Measurements from ENCODE around the gene AKR1A1. TPM values are rescaled to one million over a fixed set of nuclear protein-coding genes. Genes with fewer than 3 reads are reported as not detected.

The AKR1A1 gene
- total RNA-seq, 2 donors from 2014 or later: 35.3 to 130 TPM

DNA sequence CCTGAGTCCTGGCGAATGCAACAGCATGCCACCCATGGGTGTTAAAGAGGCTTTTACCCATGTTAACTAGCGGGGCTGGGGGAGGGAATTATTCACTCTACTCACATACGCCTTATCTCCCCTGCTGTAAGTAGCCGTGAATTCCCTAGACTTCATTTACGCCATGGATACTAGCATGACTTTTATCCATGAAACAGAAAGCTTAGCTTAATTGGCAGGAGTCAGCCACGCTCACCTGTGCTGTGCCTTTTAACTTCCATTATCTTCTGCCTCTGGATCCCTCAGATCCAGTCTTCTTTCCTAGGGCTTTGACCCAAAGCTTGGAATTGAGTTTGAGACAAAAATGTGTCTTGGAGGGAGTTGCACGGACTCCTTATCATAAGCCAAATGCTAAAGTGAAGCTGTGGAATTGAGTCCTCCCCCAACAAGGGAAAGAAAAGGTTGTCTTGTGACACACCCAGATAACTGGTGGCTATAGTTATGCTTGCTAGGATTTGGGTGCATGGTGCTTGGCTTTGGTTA, 23.5 kb downstream of the AKR1A1 start:
- TF ChIP-seq, protein P1, sequence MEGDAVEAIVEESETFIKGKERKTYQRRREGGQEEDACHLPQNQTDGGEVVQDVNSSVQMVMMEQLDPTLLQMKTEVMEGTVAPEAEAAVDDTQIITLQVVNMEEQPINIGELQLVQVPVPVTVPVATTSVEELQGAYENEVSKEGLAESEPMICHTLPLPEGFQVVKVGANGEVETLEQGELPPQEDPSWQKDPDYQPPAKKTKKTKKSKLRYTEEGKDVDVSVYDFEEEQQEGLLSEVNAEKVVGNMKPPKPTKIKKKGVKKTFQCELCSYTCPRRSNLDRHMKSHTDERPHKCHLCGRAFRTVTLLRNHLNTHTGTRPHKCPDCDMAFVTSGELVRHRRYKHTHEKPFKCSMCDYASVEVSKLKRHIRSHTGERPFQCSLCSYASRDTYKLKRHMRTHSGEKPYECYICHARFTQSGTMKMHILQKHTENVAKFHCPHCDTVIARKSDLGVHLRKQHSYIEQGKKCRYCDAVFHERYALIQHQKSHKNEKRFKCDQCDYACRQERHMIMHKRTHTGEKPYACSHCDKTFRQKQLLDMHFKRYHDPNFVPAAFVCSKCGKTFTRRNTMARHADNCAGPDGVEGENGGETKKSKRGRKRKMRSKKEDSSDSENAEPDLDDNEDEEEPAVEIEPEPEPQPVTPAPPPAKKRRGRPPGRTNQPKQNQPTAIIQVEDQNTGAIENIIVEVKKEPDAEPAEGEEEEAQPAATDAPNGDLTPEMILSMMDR (IDR thresholded peaks at IDR 0.05): no peak
- no peak for DNase-seq (ENCODE audit: low spot score)
- ATAC-seq (ENCODE audit: insufficient number of reproducible peaks, low FRiP score, low read depth): no peak
- H3K27ac ChIP-seq: no peak overlapping the region
- no peaks in the 10 kb centered on the region for H3K27me3 ChIP-seq (replicated peaks; ENCODE audit: insufficient read depth)
- H3K36me3 ChIP-seq: peaks cover 7% of the 10 kb centered on the region
- H3K9me3 ChIP-seq: no peaks in the 10 kb centered on the region
- no peaks in the 10 kb centered on the region for H3K4me1 ChIP-seq (ENCODE audit: control insufficient read depth in 1 of 2, low read depth in 2 of 2)
- no peak overlapping the region for H3K4me3 ChIP-seq

DNA sequence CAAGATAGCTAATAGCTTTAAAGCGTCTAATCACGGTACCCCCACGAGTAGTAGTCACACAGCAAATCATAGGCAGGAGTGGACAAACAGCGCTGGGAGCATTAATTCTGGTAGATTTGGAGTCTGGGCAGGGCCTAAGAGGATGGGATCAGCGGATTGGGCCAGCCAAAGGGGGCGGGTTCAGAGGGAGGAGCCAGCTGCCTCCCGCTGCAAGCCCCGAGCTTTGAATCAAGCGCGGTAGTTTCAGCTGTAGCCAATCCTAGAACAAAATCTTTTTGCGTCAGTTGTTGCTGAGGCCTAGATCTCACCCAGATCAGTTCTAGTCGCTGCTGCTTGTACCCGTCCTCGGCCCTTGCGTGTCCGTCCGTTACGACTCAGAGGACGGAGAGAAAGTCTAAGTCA, 32.6 kb downstream of the AKR1A1 start:
- TF ChIP-seq, protein P1 (IDR thresholded peaks at IDR 0.05): no peak
- Histone ChIP-seq H3K27me3 (replicated peaks; ENCODE audit: insufficient read depth) (no peaks in the 10 kb centered on the region), H3K4me1 (ENCODE audit: control insufficient read depth in 1 of 2, low read depth in 2 of 2) (peaks cover 10 to 26% of the 10 kb centered on the region in 2 donors), H3K9me3 (no peaks in the 10 kb centered on the region), H3K36me3 (no peaks in the 10 kb centered on the region), H3K4me3 (peak overlapping the region; percentile 85), H3K27ac (peak overlapping the region; percentile 94 to 97)
- ATAC-seq (ENCODE audit: insufficient number of reproducible peaks, low FRiP score, low read depth) (peak; percentile 97), DNase-seq (ENCODE audit: low spot score) (peak; percentile 89)

- Histone ChIP-seq H3K4me3 (peak within 1 kb of the TSS; percentile 85), H3K9me3 (no peaks in the 10 kb centered on the region), H3K27ac (peak within 1 kb of the TSS; percentile 94 to 97), H3K4me1 (ENCODE audit: control insufficient read depth in 1 of 2, low read depth in 2 of 2) (peaks cover 10 to 26% of the 10 kb centered on the region in 2 donors), H3K36me3 (no peaks in the 10 kb centered on the region), H3K27me3 (replicated peaks; ENCODE audit: insufficient read depth) (no peaks in the 10 kb centered on the region)
- TF ChIP-seq, protein P1 (IDR thresholded peaks at IDR 0.05): no peak
- ATAC-seq (ENCODE audit: insufficient number of reproducible peaks, low FRiP score, low read depth) (peak; percentile 78), DNase-seq (ENCODE audit: low spot score) (peak; percentile 75)
Measured at GRCh38 chr1:45583666-45584350, 33.2 kb downstream of the AKR1A1 start, which contains the start of gene NASP. TSS of gene NASP (plus strand) at chr1:45584041. CDS start at chr1:45584147, 106 bp downstream.

- ATAC-seq (ENCODE audit: insufficient number of reproducible peaks, low FRiP score, low read depth) (peak; percentile 39), DNase-seq (ENCODE audit: low spot score) (peak; percentile 45)
- Histone ChIP-seq H3K4me3 (peak overlapping the region; percentile 85), H3K36me3 (no peaks in the 10 kb centered on the region), H3K27me3 (replicated peaks; ENCODE audit: insufficient read depth) (no peaks in the 10 kb centered on the region), H3K9me3 (no peaks in the 10 kb centered on the region), H3K27ac (peak overlapping the region; percentile 94 to 97), H3K4me1 (ENCODE audit: control insufficient read depth in 1 of 2, low read depth in 2 of 2) (peaks cover 10 to 26% of the 10 kb centered on the region in 2 donors)
- TF ChIP-seq, protein P1 (IDR thresholded peaks at IDR 0.05): no peak
Measured at GRCh38 chr1:45584351-45585109, 33.9 kb downstream of the AKR1A1 start.

GRCh38 chr1:45585110-45585426, 34.4 kb downstream of the AKR1A1 start:
- DNase-seq (ENCODE audit: low spot score) (no peak), ATAC-seq (ENCODE audit: insufficient number of reproducible peaks, low FRiP score, low read depth) (no peak)
- peak overlapping the region; percentile 56 to 94 for H3K27ac ChIP-seq
- H3K9me3 ChIP-seq: no peaks in the 10 kb centered on the region
- peak overlapping the region; percentile 85 for H3K4me3 ChIP-seq
- H3K36me3 ChIP-seq: no peaks in the 10 kb centered on the region
- H3K4me1 ChIP-seq (ENCODE audit: control insufficient read depth in 1 of 2, low read depth in 2 of 2): peaks cover 10 to 30% of the 10 kb centered on the region in 2 donors
- TF ChIP-seq, protein P1 (IDR thresholded peaks at IDR 0.05): no peak
- H3K27me3 ChIP-seq (replicated peaks; ENCODE audit: insufficient read depth): no peaks in the 10 kb centered on the region

All from thoracic aorta (tissue), 2 donors.